RPMI7951 (cell line): Measurements from ENCODE around the gene ZNRD2. TPM values are rescaled to one million over a fixed set of nuclear protein-coding genes. Genes with fewer than 3 reads are reported as not detected.

Experiments
- DNase-seq: peaks from one replicate; pipeline ENCODE4 v3.0.0-alpha.2; 2012; ENCODE audit warnings: low read depth
- total RNA-seq: library from RNA; depleted of rRNA; stranded (reverse); fragments of >200 nt; shearing (Covaris generic); gene quantifications from 2 replicates; pipeline ENCODE4 v1.2.3, GENCODE V29; 2014

Gene ZNRD2
- total RNA-seq, 1 experiment from 2014 or later = 87.7 TPM

GRCh38 chr11:65538232-65538914 lies 31.9 kb upstream of the ZNRD2 start:
- no peak for DNase-seq

- DNase-seq = no peak
These were observed 31.1 kb upstream of the ZNRD2 start for GRCh38 chr11:65538915-65539743.

GRCh38 chr11:65539744-65540289 lies 30.5 kb upstream of the ZNRD2 start:
- DNase-seq = no peak

- peak; percentile 86 for DNase-seq
These were observed 29.8 kb upstream of the ZNRD2 start for GRCh38 chr11:65540290-65541092.

GRCh38 chr11:65541093-65541982 lies 28.9 kb upstream of the ZNRD2 start:
- DNase-seq = no peak

GRCh38 chr11:65542738-65543390 lies 27.4 kb upstream of the ZNRD2 start:
- no peak for DNase-seq

- no peak for DNase-seq
These were observed 24.4 kb upstream of the ZNRD2 start for GRCh38 chr11:65545853-65546216.

GRCh38 chr11:65546217-65546958 lies 23.9 kb upstream of the ZNRD2 start:
- DNase-seq = no peak

- no peak for DNase-seq
These were observed 22.7 kb upstream of the ZNRD2 start for GRCh38 chr11:65547446-65548125.

GRCh38 chr11:65548395-65548794 lies 21.9 kb upstream of the ZNRD2 start:
- no peak for DNase-seq

GRCh38 chr11:65549096-65549495 lies 21.2 kb upstream of the ZNRD2 start:
- DNase-seq = no peak

GRCh38 chr11:65551572-65552387 lies 18.5 kb upstream of the ZNRD2 start:
- DNase-seq = no peak

GRCh38 chr11:65552388-65552951 lies 17.8 kb upstream of the ZNRD2 start:
- no peak for DNase-seq

GRCh38 chr11:65553301-65554001 lies 16.8 kb upstream of the ZNRD2 start:
- DNase-seq = no peak

- DNase-seq = no peak
These were observed 16.0 kb upstream of the ZNRD2 start for GRCh38 chr11:65554057-65554818.

- no peak for DNase-seq
These were observed 15.3 kb upstream of the ZNRD2 start for GRCh38 chr11:65554842-65555430.
